GM12892 (cell line): ENCODE measurements around the gene HMGN5.

ENCODE experiments used
- POLR2A ChIP-seq: IDR thresholded peaks from 2 replicates; pipeline ENCODE4 v1.6.1; 2011; ENCODE audit warnings: low read depth, low read length, control low read depth
- POLR2AphosphoS5 ChIP-seq: IDR thresholded peaks from 2 replicates; pipeline ENCODE4 v1.6.1; 2011; ENCODE audit warnings: low read depth, low read length, control low read depth

DNA sequence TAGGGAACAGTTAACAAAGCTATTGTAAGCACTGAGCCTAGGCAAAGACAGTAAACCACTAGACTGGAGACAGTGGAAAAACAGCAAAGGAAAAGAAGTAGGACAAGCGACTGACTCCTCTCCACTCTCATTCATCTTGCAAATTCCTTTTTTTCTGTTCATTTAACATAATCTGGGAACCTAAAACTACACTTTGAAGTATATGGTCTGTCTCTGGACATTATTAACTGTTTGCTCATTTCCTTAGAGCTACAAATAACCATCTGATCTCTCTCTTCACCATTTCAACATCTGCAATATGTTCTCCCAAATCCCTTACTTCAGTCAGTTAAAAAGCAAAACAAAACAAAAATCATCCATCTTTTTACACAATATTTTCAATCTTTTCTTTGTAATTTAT, 642 bp downstream of the HMGN5 start:
- TF ChIP-seq POLR2AphosphoS5 (no peak), POLR2A (no peak)
